ENCODE measurements around the gene SEC22B.

GRCh38 chr1:120133228-120133927 is 42.9 kb downstream of the SEC22B start:
- TF ChIP-seq, protein P1, sequence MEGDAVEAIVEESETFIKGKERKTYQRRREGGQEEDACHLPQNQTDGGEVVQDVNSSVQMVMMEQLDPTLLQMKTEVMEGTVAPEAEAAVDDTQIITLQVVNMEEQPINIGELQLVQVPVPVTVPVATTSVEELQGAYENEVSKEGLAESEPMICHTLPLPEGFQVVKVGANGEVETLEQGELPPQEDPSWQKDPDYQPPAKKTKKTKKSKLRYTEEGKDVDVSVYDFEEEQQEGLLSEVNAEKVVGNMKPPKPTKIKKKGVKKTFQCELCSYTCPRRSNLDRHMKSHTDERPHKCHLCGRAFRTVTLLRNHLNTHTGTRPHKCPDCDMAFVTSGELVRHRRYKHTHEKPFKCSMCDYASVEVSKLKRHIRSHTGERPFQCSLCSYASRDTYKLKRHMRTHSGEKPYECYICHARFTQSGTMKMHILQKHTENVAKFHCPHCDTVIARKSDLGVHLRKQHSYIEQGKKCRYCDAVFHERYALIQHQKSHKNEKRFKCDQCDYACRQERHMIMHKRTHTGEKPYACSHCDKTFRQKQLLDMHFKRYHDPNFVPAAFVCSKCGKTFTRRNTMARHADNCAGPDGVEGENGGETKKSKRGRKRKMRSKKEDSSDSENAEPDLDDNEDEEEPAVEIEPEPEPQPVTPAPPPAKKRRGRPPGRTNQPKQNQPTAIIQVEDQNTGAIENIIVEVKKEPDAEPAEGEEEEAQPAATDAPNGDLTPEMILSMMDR (IDR thresholded peaks at IDR 0.05; ENCODE audit: borderline replicate concordance, extremely low read depth, low read length, poor library complexity, severe bottlenecking), result no peak
- TF ChIP-seq EZH2 (IDR thresholded peaks at IDR 0.05; ENCODE audit: borderline replicate concordance, low read depth, low read length, severe bottlenecking), result no peak
